ENCODE data around the gene GNG12.
A peak's percentile ranks its signal among the peaks of the same experiment; 100 is the strongest.

Gene GNG12

GRCh38 chr1:67832737-67833601 lies at the start of gene GNG12:
GNG12 (minus strand) TSS chr1:67833467; CDS start chr1:67707686, 125,781 bp downstream.
- peak; percentile 57 for DNase-seq (ENCODE audit: low spot score)

- DNase-seq (ENCODE audit: low spot score), result no peak
Measured at GRCh38 chr1:67882196-67882958, 49.1 kb upstream of the GNG12 start.

- DNase-seq (ENCODE audit: low spot score), result no peak
Measured at GRCh38 chr1:67880056-67880601, 46.9 kb upstream of the GNG12 start.

GRCh38 chr1:67879485-67879884 lies 46.2 kb upstream of the GNG12 start:
- no peak for DNase-seq (ENCODE audit: low spot score)

- DNase-seq (ENCODE audit: low spot score), result no peak
Measured at GRCh38 chr1:67874501-67875111, 41.3 kb upstream of the GNG12 start.

GRCh38 chr1:67869233-67869632 lies 36.0 kb upstream of the GNG12 start:
- no peak for DNase-seq (ENCODE audit: low spot score)

- no peak for DNase-seq (ENCODE audit: low spot score)
Measured at GRCh38 chr1:67863637-67864036, 30.4 kb upstream of the GNG12 start.

GRCh38 chr1:67862685-67863084 lies 29.4 kb upstream of the GNG12 start:
- no peak for DNase-seq (ENCODE audit: low spot score)

- DNase-seq (ENCODE audit: low spot score), result no peak
Measured at GRCh38 chr1:67861856-67862516, 28.7 kb upstream of the GNG12 start.

- no peak for DNase-seq (ENCODE audit: low spot score)
Measured at GRCh38 chr1:67860776-67861175, 27.5 kb upstream of the GNG12 start.

GRCh38 chr1:67856921-67857320 lies 23.7 kb upstream of the GNG12 start:
- no peak for DNase-seq (ENCODE audit: low spot score)

GRCh38 chr1:67855961-67856360 lies 22.7 kb upstream of the GNG12 start:
- DNase-seq (ENCODE audit: low spot score), result no peak

- DNase-seq (ENCODE audit: low spot score), result peak; percentile 19
Measured at GRCh38 chr1:67855444-67855843, 22.2 kb upstream of the GNG12 start.

GRCh38 chr1:67853704-67854103 lies 20.4 kb upstream of the GNG12 start:
- DNase-seq (ENCODE audit: low spot score), result peak; percentile 79

- DNase-seq (ENCODE audit: low spot score), result no peak
Measured at GRCh38 chr1:67851800-67852199, 18.5 kb upstream of the GNG12 start.

GRCh38 chr1:67850611-67851075 lies 17.4 kb upstream of the GNG12 start:
- DNase-seq (ENCODE audit: low spot score), result peak; percentile 88

- peak; percentile 59 for DNase-seq (ENCODE audit: low spot score)
Measured at GRCh38 chr1:67850151-67850551, 16.9 kb upstream of the GNG12 start.

GRCh38 chr1:67847466-67847865 lies 14.2 kb upstream of the GNG12 start:
- peak; percentile 73 for DNase-seq (ENCODE audit: low spot score)

- DNase-seq (ENCODE audit: low spot score), result no peak
Measured at GRCh38 chr1:67846538-67846937, 13.3 kb upstream of the GNG12 start.

- DNase-seq (ENCODE audit: low spot score), result no peak
Measured at GRCh38 chr1:67844988-67845387, 11.7 kb upstream of the GNG12 start.

- DNase-seq (ENCODE audit: low spot score), result no peak
Measured at GRCh38 chr1:67843746-67844145, 10.5 kb upstream of the GNG12 start.

GRCh38 chr1:67843331-67843730 lies 10.1 kb upstream of the GNG12 start:
- no peak for DNase-seq (ENCODE audit: low spot score)

All from kidney capillary endothelial cell (primary cell).